K562 (cell line): ENCODE data around the gene MITF. TPM values are rescaled to one million over a fixed set of nuclear protein-coding genes. Genes with fewer than 3 reads are reported as not detected.

ENCODE experiments used
- ASH1L ChIP-seq: fragments of 450-650 bp; IDR thresholded peaks from 2 replicates; pipeline ENCODE4 v1.6.1; 2018; ENCODE audit warnings: borderline replicate concordance, mild to moderate bottlenecking, low read depth; ENCODE audit not compliant: partially characterized antibody
- BRF1 ChIP-seq: IDR thresholded peaks from 3 replicates; pipeline ENCODE4 v1.6.1; 2011; ENCODE audit warnings: borderline replicate concordance, mild to moderate bottlenecking; ENCODE audit not compliant: insufficient read length; ENCODE audit errors: extremely low read depth
- CBFA2T2 ChIP-seq: fragments of 450-650 bp; conservative IDR thresholded peaks from 2 replicates; pipeline ENCODE4 v1.6.1; 2017; ENCODE audit warnings: mild to moderate bottlenecking
- CHAMP1 ChIP-seq: fragments of 450-650 bp; IDR thresholded peaks from 2 replicates; pipeline ENCODE4 v1.6.1; 2016; ENCODE audit warnings: mild to moderate bottlenecking
- CREB3L1 ChIP-seq: fragments of 450-650 bp; IDR thresholded peaks from 2 replicates; pipeline ENCODE4 v1.6.1; 2014; ENCODE audit warnings: low read depth, mild to moderate bottlenecking, moderate library complexity, borderline replicate concordance
- FOXA1 ChIP-seq: fragments of 450-650 bp; IDR thresholded peaks from 2 replicates; pipeline ENCODE4 v1.6.1; 2016; ENCODE audit warnings: mild to moderate bottlenecking, borderline replicate concordance
- FOXK1 ChIP-seq: sonication (generic); formaldehyde crosslinking; IDR thresholded peaks from 2 replicates; pipeline ENCODE4 v1.8.0; 2022; ENCODE audit warnings: missing genetic modification reagents, mild to moderate bottlenecking, borderline replicate concordance
- HSF4 ChIP-seq: fragments of 250-450 bp; sonication (Bioruptor Pico); IDR thresholded peaks from 2 replicates; pipeline ENCODE4 v2.1.2; 2022; ENCODE audit warnings: mild to moderate bottlenecking, moderate library complexity, borderline replicate concordance
- MXI1 ChIP-seq: IDR thresholded peaks from 2 replicates; pipeline ENCODE4 v1.6.1; 2011; ENCODE audit warnings: low read depth, mild to moderate bottlenecking, improper control_type of control experiment, low read length
- NCOR1 ChIP-seq: fragments of 450-650 bp; IDR thresholded peaks from 2 replicates; pipeline ENCODE4 v1.6.1; 2016; ENCODE audit warnings: mild to moderate bottlenecking, moderate library complexity
- NFIX ChIP-seq: fragments of 250-450 bp; sonication (Bioruptor Pico); IDR thresholded peaks from 2 replicates; pipeline ENCODE4 v1.4.0; 2020; ENCODE audit warnings: low read depth, mild to moderate bottlenecking, moderate library complexity
- NONO ChIP-seq, 2 experiments: fragments of 200-400 bp in 1 of 2; fragments of 450-650 bp in 1 of 2; formaldehyde crosslinking in 1 of 2; IDR thresholded peaks; 2 replicates each; pipeline ENCODE4 v1.6.1; 2017; ENCODE audit warnings: low read depth in 2 of 2, mild to moderate bottlenecking in 2 of 2, moderate library complexity in 2 of 2, low read length in 1 of 2
- PPARD ChIP-seq: fragments of 250-450 bp; sonication (Bioruptor Pico); IDR thresholded peaks from 2 replicates; pipeline ENCODE4 v1.8.0; 2022; ENCODE audit warnings: inconsistent platforms, mild to moderate bottlenecking, moderate library complexity
- PRPF4 ChIP-seq: fragments of 200-400 bp; formaldehyde crosslinking; IDR thresholded peaks from one replicate; pipeline ENCODE4 v1.6.1; 2017; ENCODE audit warnings: low read length, low read depth, mild to moderate bottlenecking; ENCODE audit not compliant: insufficient read depth, poor library complexity, severe bottlenecking
- RBBP5 ChIP-seq: fragments of 200-600 bp; sonication (generic); IDR thresholded peaks from 2 replicates; pipeline ENCODE4 v1.6.1; 2012; ENCODE audit warnings: borderline replicate concordance, mild to moderate bottlenecking, low read length, control low read depth, inconsistent platforms; ENCODE audit not compliant: insufficient read depth, poor library complexity, severe bottlenecking
- STAT5B ChIP-seq: fragments of 250-450 bp; sonication (Bioruptor Pico); IDR thresholded peaks from 2 replicates; pipeline ENCODE4 v1.8.0; 2021; ENCODE audit warnings: mild to moderate bottlenecking, inconsistent platforms
- TEAD4 ChIP-seq, 2 experiments: sonication (generic) in 1 of 2; formaldehyde crosslinking in 1 of 2; IDR thresholded peaks; 2 replicates each; pipeline versions ENCODE4 v1.6.1 to v1.8.0; 2012 to 2022; ENCODE audit warnings: borderline replicate concordance in 1 of 2, inconsistent platforms in 1 of 2, low read length in 1 of 2, mild to moderate bottlenecking in 1 of 2, missing genetic modification reagents in 1 of 2
- ZBTB1 ChIP-seq: sonication (generic); formaldehyde crosslinking; IDR thresholded peaks from 2 replicates; pipeline ENCODE4 v1.8.1; 2023; ENCODE audit warnings: missing genetic modification reagents, low read depth, mild to moderate bottlenecking, borderline replicate concordance
- ZBTB11 ChIP-seq, 3 experiments: fragments of 200-800 bp in 1 of 3; fragments of 250-450 bp in 1 of 3; fragments of 450-650 bp in 1 of 3; sonication (Bioruptor Pico) in 1 of 3; sonication (Bioruptor generic) in 1 of 3; formaldehyde crosslinking in 1 of 3; IDR thresholded peaks; 2 replicates each; pipeline versions ENCODE4 v1.6.1 to v1.8.0; 2016 to 2022; ENCODE audit warnings: mild to moderate bottlenecking in 2 of 3, missing genetic modification characterization in 2 of 3, missing compliant biosample characterization in 1 of 3, moderate library complexity in 1 of 3
- polyA plus RNA-seq, 8 experiments: library from polyadenylated mRNA; depleted of rRNA in 4 of 8; stranded (reverse) in 5 of 8; unstranded in 3 of 8; fragments of >200 nt; fragmentation: Nextera tagmentation in 2 of 8; fragmentation: Illumina TruSeq in 1 of 8; extraction: Ambion mirVana in 2 of 8; extraction: Trizol in 1 of 8; gene quantifications; 2 replicates each; pipeline versions ENCODE4 v1.2.1 to v1.2.3, GENCODE V29; 2011 to 2014; ENCODE audit warnings: inconsistent platforms in 1 of 8, missing spikeins in 1 of 8
- total RNA-seq, 7 experiments: library from RNA; depleted of rRNA in 6 of 7; stranded (reverse); fragments of >200 nt in 6 of 7; fragmentation: Illumina TruSeq in 2 of 7; extraction: Trizol in 2 of 7; gene quantifications; 2 replicates each; pipeline versions ENCODE4 v1.2.1 to v1.2.3, GENCODE V29; 2011 to 2021; ENCODE audit warnings: low replicate concordance in 1 of 7

The MITF gene
- total and polyA plus RNA-seq, 9 of the 15 experiments (the other 6 are each of a cell fraction or from before 2014, with no cell fraction given), result 5.6 to 14.9 (median 11.1) TPM

- TF ChIP-seq HSF4, result no peak
- no peak for TF ChIP-seq FOXA1
- no peak for TF ChIP-seq ASH1L
- TF ChIP-seq FOXK1, result no peak
- TF ChIP-seq BRF1, result no peak
- TF ChIP-seq STAT5B, result no peak
- TF ChIP-seq CREB3L1, result no peak
- no peak for TF ChIP-seq MXI1
- 0 out of 6 replicates have a peak, but pooled peaks of 1 of the 3 experiments have one; percentile 20 for TF ChIP-seq ZBTB11 (CRISPR knock-in tag; IDR thresholded peaks at IDR 0.05)
- 0 out of 2 replicates have a peak, but pooled peaks have one; percentile 17 for TF ChIP-seq NCOR1
- TF ChIP-seq PPARD (CRISPR knock-in tag), result no peak
- TF ChIP-seq RBBP5, result no peak
- TF ChIP-seq PRPF4, result no peak
- TF ChIP-seq TEAD4 (IDR thresholded peaks at IDR 0.05; ENCODE audit: low read length), result peak; percentile 79
- TF ChIP-seq TEAD4 (CRISPR knock-in tag; IDR thresholded peaks at IDR 0.05; ENCODE audit: borderline replicate concordance), result no peak
- TF ChIP-seq CHAMP1, result no peak
- no peak for TF ChIP-seq NONO (IDR thresholded peaks at IDR 0.05; ENCODE audit: low read depth in 2 of 2, low read length in 1 of 2)
- TF ChIP-seq ZBTB1 (CRISPR knock-in tag), result no peak
- no peak for TF ChIP-seq NFIX (CRISPR knock-in tag)
- peak; percentile 48; the same call in 1 of the 2 replicates for TF ChIP-seq CBFA2T2
Measured at GRCh38 chr3:69976021-69976420, 236.8 kb downstream of the MITF start (continued).
